Choroid plexus epithelial cell (primary cell): ENCODE data around the gene FHOD3.

Experiments
- DNase-seq: peaks from one replicate; pipeline ENCODE4 v3.0.0-alpha.2; 2010; ENCODE audit warnings: low read depth
- H3K4me3 ChIP-seq: 2 replicates; pipeline ENCODE4 v1.5.1; 2011; ENCODE audit warnings: low read depth, mild to moderate bottlenecking, control low read depth, low read length, moderate library complexity
- TF ChIP-seq, protein P1 (sequence below): conservative IDR thresholded peaks from 2 replicates; pipeline ENCODE4 v1.5.1; 2011; ENCODE audit warnings: low read depth, mild to moderate bottlenecking, control low read depth, inconsistent platforms, low read length, moderate library complexity

The FHOD3 gene

DNA sequence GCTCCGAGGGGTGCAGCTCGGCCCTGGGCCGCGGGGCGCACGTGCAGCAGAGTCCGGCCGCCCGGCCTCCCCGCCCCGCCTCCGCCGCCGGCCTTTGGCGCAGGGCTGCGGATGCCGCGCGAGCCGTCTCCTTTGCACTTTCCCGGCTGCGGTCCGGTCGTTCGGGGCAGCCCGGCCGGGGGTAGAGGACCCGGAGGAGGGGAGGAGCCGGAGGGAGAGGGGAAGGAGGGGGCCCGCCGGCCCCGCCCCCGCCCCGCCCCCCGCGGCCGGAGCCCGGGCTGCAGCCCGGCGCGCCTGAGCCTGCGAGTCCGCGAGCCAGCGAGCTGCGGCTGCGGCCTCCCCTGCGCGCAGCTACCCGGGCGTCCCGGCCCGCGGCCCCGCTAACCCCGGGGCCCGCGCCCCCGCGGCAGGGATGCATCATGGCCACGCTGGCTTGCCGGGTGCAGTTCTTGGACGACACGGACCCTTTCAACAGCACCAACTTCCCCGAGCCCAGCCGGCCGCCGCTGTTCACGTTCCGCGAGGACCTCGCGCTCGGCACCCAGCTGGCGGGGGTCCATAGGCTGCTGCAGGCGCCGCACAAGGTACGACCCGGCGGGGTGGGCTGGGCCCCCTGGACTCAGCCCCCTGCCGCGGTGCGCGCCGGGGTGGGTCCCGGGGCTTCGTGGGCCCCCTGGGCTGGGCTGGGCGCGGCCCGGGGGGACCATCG is at the start of gene FHOD3:
FHOD3 (plus strand) TSS at position 297 of the 709 bp plus-strand sequence; CDS start at position 420, 123 bp downstream.
- H3K4me3 ChIP-seq, result peak within 1 kb of the TSS; percentile 55
- peak; percentile 36 for DNase-seq

DNA sequence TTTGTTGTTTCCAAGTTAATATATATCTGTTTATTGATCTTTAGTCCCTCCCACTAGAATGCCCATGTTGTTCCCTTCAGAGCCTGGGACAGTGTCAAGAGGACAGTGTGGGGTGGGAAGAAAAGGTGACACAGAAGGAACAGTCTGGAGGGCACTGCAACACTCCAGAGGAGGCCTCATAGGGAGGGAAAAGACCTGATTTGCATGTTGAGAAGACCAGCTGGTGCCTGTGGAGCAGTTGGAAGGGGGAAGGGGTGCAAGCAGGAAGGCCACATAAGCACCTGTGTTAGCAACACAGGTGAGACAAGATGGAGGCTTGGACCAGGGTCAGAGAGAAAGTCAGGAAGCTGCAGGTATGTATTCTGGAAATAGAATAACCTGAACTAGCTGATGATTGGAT is 48.1 kb upstream of the FHOD3 start:
- no peak overlapping the region for H3K4me3 ChIP-seq
- TF ChIP-seq, protein P1, sequence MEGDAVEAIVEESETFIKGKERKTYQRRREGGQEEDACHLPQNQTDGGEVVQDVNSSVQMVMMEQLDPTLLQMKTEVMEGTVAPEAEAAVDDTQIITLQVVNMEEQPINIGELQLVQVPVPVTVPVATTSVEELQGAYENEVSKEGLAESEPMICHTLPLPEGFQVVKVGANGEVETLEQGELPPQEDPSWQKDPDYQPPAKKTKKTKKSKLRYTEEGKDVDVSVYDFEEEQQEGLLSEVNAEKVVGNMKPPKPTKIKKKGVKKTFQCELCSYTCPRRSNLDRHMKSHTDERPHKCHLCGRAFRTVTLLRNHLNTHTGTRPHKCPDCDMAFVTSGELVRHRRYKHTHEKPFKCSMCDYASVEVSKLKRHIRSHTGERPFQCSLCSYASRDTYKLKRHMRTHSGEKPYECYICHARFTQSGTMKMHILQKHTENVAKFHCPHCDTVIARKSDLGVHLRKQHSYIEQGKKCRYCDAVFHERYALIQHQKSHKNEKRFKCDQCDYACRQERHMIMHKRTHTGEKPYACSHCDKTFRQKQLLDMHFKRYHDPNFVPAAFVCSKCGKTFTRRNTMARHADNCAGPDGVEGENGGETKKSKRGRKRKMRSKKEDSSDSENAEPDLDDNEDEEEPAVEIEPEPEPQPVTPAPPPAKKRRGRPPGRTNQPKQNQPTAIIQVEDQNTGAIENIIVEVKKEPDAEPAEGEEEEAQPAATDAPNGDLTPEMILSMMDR, result no peak

More for the DNA sequence above, at the start of gene FHOD3:
- TF ChIP-seq, protein P1, result no peak

DNA sequence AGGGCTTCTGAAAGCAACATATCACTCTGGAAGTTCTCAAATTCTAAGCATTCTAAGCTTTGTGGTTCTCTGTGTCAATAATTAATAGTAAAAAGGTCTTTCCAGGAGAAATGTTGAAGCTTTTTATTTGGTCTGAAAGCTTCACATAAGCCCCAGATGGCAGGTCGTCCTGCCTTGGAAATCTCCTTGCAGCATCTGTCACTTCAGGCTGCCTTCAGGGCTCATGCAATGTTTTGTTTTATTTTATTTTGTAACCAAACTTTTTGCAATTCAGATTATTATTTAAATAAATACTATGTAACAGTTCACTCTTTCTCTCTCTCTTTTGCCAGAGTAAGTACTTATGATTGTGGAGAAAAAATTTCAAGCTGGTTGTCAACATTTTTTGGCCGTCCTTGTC is 46.7 kb upstream of the FHOD3 start:
- DNase-seq, result no peak
- TF ChIP-seq, protein P1, result no peak
- no peak overlapping the region for H3K4me3 ChIP-seq

More for the DNA sequence above, 48.1 kb upstream of the FHOD3 start:
- DNase-seq, result no peak

DNA sequence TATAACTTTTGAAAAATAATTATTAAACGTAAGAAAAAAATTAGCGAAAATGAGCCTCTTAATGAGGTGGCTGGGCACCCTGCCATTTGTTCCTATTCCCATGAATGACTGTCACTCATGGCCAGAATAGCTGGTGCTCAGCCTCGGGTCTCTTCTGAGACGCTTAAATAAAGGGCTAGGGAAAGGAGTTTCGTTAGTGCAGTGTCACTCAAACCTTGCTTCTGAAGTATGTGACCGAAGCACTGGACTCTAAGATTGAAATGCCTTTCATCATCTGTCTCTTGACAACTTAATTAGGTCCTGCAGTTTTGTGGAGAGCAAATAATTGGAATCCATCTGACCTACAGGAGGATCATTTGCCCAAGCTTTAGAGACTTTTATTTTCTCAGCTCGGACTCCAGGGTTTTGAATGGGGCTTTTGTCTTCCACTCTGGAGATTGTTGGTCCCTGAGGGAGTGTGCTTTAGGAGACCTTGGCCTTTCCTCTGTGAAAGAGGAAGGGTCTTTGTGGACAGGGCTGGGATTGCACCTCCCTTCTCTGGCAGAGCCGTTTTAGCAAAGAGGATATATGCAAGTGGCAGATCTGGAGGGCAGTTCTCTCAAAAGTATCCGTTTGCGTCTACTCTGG is 42.3 kb upstream of the FHOD3 start:
- DNase-seq, result no peak
- TF ChIP-seq, protein P1, result no peak
- no peak overlapping the region for H3K4me3 ChIP-seq

DNA sequence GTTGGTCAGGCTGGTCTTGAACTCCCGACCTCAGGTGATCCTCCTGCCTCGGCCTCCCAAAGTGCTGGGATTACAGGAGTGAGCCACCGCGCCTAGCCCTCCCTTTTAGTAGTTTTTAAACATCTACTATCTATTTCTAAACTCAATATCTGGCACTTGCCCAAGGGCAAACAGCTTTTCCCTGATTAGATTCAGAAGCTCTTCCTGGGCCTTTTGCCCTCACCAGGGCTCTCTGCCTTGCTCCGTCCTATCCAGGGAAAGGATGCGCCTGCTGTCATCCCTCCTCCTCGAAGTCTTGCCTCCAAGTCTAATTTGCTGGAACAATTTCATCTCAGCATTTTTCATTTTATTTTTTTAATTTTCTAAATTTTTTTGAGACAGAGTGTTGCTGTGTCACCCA is 41.4 kb upstream of the FHOD3 start:
- DNase-seq, result no peak
- TF ChIP-seq, protein P1, result no peak
- H3K4me3 ChIP-seq, result no peak overlapping the region

DNA sequence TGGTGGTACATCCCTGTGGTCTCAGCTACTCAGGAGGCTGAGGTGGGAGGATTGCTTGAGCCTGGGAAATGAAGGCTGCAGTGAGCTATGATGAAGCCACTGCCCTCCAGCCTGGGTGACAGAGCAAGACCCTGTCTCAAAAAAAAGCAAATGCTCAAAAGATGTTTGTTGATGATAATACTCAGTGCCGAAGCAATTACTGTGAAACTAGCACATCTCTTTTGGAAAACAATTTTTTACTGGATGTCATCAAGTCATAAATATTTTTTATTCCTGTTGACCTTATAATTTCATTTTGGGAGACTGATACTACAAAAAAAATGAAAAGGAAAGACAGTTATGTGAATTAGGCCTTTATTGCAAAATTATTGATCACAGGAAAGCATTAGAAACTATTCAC is 34.5 kb upstream of the FHOD3 start:
- no peak for DNase-seq
- TF ChIP-seq, protein P1, result no peak
- no peak overlapping the region for H3K4me3 ChIP-seq
